Activated T-cell treated with anti-CD3 and anti-CD28 coated beads, Interleukin-2, amount 50 U/mL, for 1 hour (primary cell): ENCODE data around the gene SYT13.
"Not testable (repeated sequence)": the region's sequence is repeated elsewhere in the genome, so short reads cannot be mapped to it uniquely, and the experiment has no call there.

ENCODE experiments used
- DNase-seq: peaks from one replicate; pipeline ENCODE4 v3.0.0-alpha.2; 2020

SYT13 gene

GRCh38 chr11:45272701-45273100 is 13.4 kb downstream of the SYT13 start:
- no peak for DNase-seq

- no peak for DNase-seq
Measured at GRCh38 chr11:45270946-45271716, 15.0 kb downstream of the SYT13 start.

GRCh38 chr11:45269678-45270077 is 16.5 kb downstream of the SYT13 start:
- DNase-seq: no peak

GRCh38 chr11:45267652-45268299 is 18.4 kb downstream of the SYT13 start:
- DNase-seq: no peak

- no peak for DNase-seq
Measured at GRCh38 chr11:45267052-45267451, 19.1 kb downstream of the SYT13 start.

- no peak for DNase-seq
Measured at GRCh38 chr11:45266676-45267020, 19.5 kb downstream of the SYT13 start.

- DNase-seq: no peak
Measured at GRCh38 chr11:45265969-45266675, 20.0 kb downstream of the SYT13 start.

GRCh38 chr11:45264839-45265515 is 21.2 kb downstream of the SYT13 start:
- no peak for DNase-seq

GRCh38 chr11:45263773-45264172 is 22.4 kb downstream of the SYT13 start:
- no peak for DNase-seq

GRCh38 chr11:45262900-45263299 is 23.2 kb downstream of the SYT13 start:
- DNase-seq: no peak

- no peak for DNase-seq
Measured at GRCh38 chr11:45260071-45260470, 26.1 kb downstream of the SYT13 start.

- no peak for DNase-seq
Measured at GRCh38 chr11:45259592-45259991, 26.5 kb downstream of the SYT13 start.

- DNase-seq: no peak
Measured at GRCh38 chr11:45258982-45259530, 27.1 kb downstream of the SYT13 start.

- no peak for DNase-seq
Measured at GRCh38 chr11:45254070-45254469, 32.1 kb downstream of the SYT13 start.

- no peak for DNase-seq
Measured at GRCh38 chr11:45253640-45254039, 32.5 kb downstream of the SYT13 start.

- no peak for DNase-seq
Measured at GRCh38 chr11:45252877-45253276, 33.3 kb downstream of the SYT13 start.

GRCh38 chr11:45252134-45252856 is 33.8 kb downstream of the SYT13 start:
- peak; percentile 31 for DNase-seq

- no peak for DNase-seq
Measured at GRCh38 chr11:45250035-45250718, 36.0 kb downstream of the SYT13 start.

GRCh38 chr11:45249372-45249771 is 36.8 kb downstream of the SYT13 start:
- DNase-seq: not testable (repeated sequence)

- DNase-seq: no peak
Measured at GRCh38 chr11:45248501-45249011, 37.6 kb downstream of the SYT13 start.

- DNase-seq: no peak
Measured at GRCh38 chr11:45247433-45247832, 38.7 kb downstream of the SYT13 start.

GRCh38 chr11:45246241-45246640 is 39.9 kb downstream of the SYT13 start:
- no peak for DNase-seq
